CD4-positive, CD25-positive, alpha-beta regulatory T cell (primary cell): ENCODE data around the gene AP4M1. TPM values are rescaled to one million over a fixed set of nuclear protein-coding genes. Genes with fewer than 3 reads are reported as not detected.
A peak's percentile ranks its signal among the peaks of the same experiment; 100 is the strongest.

Source experiments
- ATAC-seq, 2 donors: fragments of 150-1000 bp; cut with Tn5 transposase; one replicate each; pipeline ENCODE4 v1.10.0; 2021; ENCODE audit warnings: low read depth in 2 of 2, moderate number of reproducible peaks in 2 of 2, moderate library complexity in 1 of 2
- DNase-seq, 3 donors: peaks; one replicate each; pipeline versions ENCODE4 v3.0.0 to v3.0.0-alpha.2; 2012 to 2022; ENCODE audit warnings: mixed read lengths in 1 of 3
- H3K27ac ChIP-seq: one replicate; pipeline ENCODE4 v1.7.0; 2013; ENCODE audit warnings: mild to moderate bottlenecking, low read length; ENCODE audit not compliant: insufficient read depth, poor library complexity, severe bottlenecking
- H3K27me3 ChIP-seq: one replicate; pipeline ENCODE4 v1.7.0; 2013; ENCODE audit warnings: low read length; ENCODE audit not compliant: control insufficient read depth, insufficient read depth
- H3K36me3 ChIP-seq: one replicate; pipeline ENCODE4 v1.7.0; 2013; ENCODE audit warnings: mild to moderate bottlenecking, low read length, moderate library complexity; ENCODE audit not compliant: control insufficient read depth, insufficient read depth
- H3K4me1 ChIP-seq: 2 replicates; pipeline ENCODE4 v1.7.0; 2013; ENCODE audit warnings: mild to moderate bottlenecking, low read length; ENCODE audit not compliant: insufficient read depth, control insufficient read depth, poor library complexity, severe bottlenecking
- H3K4me3 ChIP-seq: one replicate; pipeline ENCODE4 v1.7.0; 2013; ENCODE audit warnings: low read depth, mild to moderate bottlenecking, low read length, moderate library complexity
- H3K9me3 ChIP-seq, 2 experiments: 1 replicate in 1 of 2; 2 replicates in 1 of 2; pipeline ENCODE4 v1.7.0; 2013; ENCODE audit warnings: low read length in 2 of 2, mild to moderate bottlenecking in 1 of 2, moderate library complexity in 1 of 2; ENCODE audit not compliant: control insufficient read depth in 2 of 2
- H3K27ac Mint-ChIP-seq, 3 donors: one replicate each; pipeline ENCODE4 v1.8.0; 2020 to 2022; ENCODE audit warnings: mild to moderate bottlenecking in 3 of 3, mixed read lengths in 3 of 3, moderate library complexity in 2 of 3
- H3K27me3 Mint-ChIP-seq: one replicate; pipeline ENCODE4 v1.8.0; 2022; ENCODE audit warnings: mild to moderate bottlenecking, mixed read lengths
- H3K36me3 Mint-ChIP-seq: one replicate; pipeline ENCODE4 v1.8.0; 2020; ENCODE audit warnings: mixed read lengths
- H3K4me1 Mint-ChIP-seq, 4 donors: one replicate each; pipeline ENCODE4 v1.8.0; 2020 to 2022; ENCODE audit warnings: mixed read lengths in 4 of 4, mild to moderate bottlenecking in 1 of 4
- H3K4me3 Mint-ChIP-seq, 4 donors: one replicate each; pipeline ENCODE4 v1.8.0; 2020 to 2022; ENCODE audit warnings: mild to moderate bottlenecking in 4 of 4, mixed read lengths in 4 of 4, moderate library complexity in 3 of 4
- H3K9me3 Mint-ChIP-seq, 7 donors: one replicate each; pipeline ENCODE4 v1.8.0; 2020 to 2022; ENCODE audit warnings: mixed read lengths in 7 of 7, mild to moderate bottlenecking in 3 of 7, moderate library complexity in 2 of 7
- polyA plus RNA-seq, 4 donors: library from polyadenylated mRNA; unstranded; fragments of 300-500 nt; fragmentation: Illumina TruSeq; gene quantifications; one replicate each; pipeline ENCODE4 v1.2.3, GENCODE V29; 2021
- total RNA-seq: library from RNA; stranded (reverse); gene quantifications from one replicate; pipeline ENCODE4 v1.2.3, GENCODE V29; 2022

AP4M1 gene
- total and polyA plus RNA-seq, 5 donors from 2014 or later: 2.6 to 6.4 (median 4.3) TPM

DNA sequence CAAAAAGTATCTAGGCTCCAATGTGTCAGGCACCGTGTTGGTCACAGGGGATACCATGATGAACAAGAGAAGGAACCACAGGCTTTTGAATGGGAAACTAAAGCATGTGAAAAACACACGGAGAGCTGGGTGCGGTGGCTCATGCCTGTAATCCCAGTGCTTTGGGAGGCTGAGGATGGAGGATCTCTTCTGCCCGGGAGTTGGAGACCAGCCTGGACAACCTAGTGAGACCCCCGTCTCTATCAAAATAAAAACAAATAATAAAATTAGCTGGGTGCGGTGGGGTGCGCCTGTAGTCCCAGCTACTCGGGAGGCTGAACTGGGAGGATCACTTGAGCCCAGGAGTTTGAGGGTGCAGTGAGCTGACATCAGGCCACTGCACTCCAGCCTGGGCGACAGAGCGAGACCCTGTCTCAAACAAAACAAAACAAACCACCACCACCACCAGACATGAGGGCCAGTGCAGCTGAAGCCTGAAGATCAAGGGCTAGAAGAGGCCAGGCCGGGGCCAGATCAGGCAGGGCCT is 13.3 kb upstream of the AP4M1 start:
- ATAC-seq: peak in 1 of 2 donors; percentile 7
- Mint-ChIP-seq H3K4me1 (peaks cover 0 to 33% (median 15%) of the 10 kb centered on the region in 4 donors), H3K4me3 (peak overlapping the region; percentile 89 to 95 (median 94))

DNA sequence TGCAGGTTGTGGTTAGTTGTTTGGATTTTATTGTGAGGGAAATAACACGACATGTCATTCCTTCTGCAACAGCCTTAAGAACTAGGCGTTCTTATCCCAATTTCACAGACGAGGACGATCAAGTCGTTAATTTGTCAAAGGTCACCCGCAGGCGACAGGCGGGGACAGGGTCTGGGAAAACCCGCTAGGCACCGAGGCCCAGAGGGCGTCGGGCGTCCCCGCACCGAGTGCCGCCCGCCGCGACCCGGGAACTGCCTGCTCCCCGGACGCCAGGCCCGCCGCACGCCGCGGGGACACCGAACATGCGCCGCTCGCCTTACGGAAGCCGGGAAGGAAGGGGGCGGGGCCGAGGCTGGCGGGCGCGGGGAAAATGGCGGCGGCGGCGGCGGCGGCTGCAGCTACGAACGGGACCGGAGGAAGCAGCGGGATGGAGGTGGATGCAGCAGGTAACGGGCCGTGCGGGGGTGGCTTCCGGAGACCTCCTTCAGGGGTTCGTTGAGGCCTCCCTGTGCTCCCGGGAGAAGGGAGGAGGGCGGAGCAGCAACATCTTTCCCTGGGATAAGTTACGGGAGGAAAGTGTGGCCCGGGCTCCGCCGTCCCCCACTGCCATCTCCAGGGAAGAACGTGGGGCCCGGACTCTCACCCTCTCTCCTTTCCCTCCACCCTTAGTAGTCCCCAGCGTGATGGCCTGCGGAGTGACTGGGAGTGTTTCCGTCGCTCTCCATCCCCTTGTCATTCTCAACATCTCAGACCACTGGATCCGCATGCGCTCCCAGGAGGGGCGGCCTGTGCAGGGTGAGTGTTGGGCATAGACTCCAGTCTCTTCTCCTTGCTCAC is 12.6 kb upstream of the AP4M1 start, which contains the start of gene COPS6:
Gene COPS6 (plus strand): TSS at position 349 of the 837 bp plus-strand sequence. CDS start 22 bp downstream, at position 371.
- ATAC-seq (peak; percentile 76 to 80), DNase-seq (peak; percentile 81 to 86 (median 85))
- peaks cover 17% of the 10 kb centered on the region for H3K4me1 ChIP-seq
- no peaks in the 10 kb centered on the region for H3K27me3 ChIP-seq
- H3K4me1 Mint-ChIP-seq: peaks cover 0 to 35% (median 15%) of the 10 kb centered on the region in 4 donors
- H3K4me3 Mint-ChIP-seq: peak within 1 kb of the TSS; percentile 89 to 95 (median 94)
- peak within 1 kb of the TSS; percentile 54 to 94 (median 93) for H3K27ac Mint-ChIP-seq
- peaks cover 38% of the 10 kb centered on the region for H3K36me3 Mint-ChIP-seq
- H3K9me3 Mint-ChIP-seq: no peaks in the 10 kb centered on the region
- H3K9me3 ChIP-seq: no peaks in the 10 kb centered on the region
- H3K27me3 Mint-ChIP-seq: peaks cover 14% of the 10 kb centered on the region
- peaks cover 32% of the 10 kb centered on the region for H3K36me3 ChIP-seq
- H3K4me3 ChIP-seq: peak within 1 kb of the TSS; percentile 84
- peak within 1 kb of the TSS; percentile 86 for H3K27ac ChIP-seq

More for the DNA sequence above, 13.3 kb upstream of the AP4M1 start:
- Histone ChIP-seq H3K36me3 (peaks cover 25% of the 10 kb centered on the region), H3K9me3 (no peaks in the 10 kb centered on the region), H3K27ac (peak overlapping the region; percentile 86), H3K4me1 (peaks cover 17% of the 10 kb centered on the region), H3K27me3 (no peaks in the 10 kb centered on the region), H3K4me3 (peak overlapping the region; percentile 83)
- Mint-ChIP-seq H3K36me3 (peaks cover 31% of the 10 kb centered on the region), H3K9me3 (no peaks in the 10 kb centered on the region), H3K27me3 (peaks cover 14% of the 10 kb centered on the region), H3K27ac (peak overlapping the region in 2 of 3 donors; percentile 92 to 94)
- DNase-seq: no peak

DNA sequence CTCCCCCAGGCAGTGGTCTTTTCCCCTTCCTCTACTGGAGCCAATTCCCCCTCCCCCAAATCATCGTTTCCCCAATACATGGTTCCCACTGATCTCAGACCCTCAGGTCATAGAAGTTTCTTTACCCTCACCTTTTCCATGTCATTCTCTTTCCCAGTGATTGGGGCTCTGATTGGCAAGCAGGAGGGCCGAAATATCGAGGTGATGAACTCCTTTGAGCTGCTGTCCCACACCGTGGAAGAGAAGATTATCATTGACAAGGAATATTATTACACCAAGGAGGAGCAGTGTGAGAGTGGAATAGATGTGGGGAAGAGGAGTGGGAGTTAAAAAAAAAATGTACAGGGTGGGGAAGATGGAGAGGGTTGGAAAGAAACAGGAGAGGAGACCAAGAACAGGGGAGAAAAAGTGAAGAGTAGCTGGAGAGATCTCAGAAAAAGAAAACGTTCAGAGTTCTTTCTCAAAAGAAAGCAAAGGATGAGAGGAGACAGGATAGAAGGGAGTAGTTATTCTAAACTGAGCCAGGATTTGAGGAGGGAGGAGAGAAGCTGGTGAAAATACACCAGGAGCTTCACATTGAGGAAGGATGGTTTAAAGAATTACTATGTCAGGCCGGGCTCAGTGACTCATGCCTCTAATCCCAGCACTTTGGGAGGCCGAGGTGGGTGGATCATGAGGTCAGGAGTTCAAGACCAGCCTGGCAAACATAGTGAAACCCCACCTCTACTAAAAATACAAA is 11.8 kb upstream of the AP4M1 start:
- Mint-ChIP-seq H3K27me3 (peaks cover 14% of the 10 kb centered on the region), H3K4me1 (peaks cover 0 to 36% (median 14%) of the 10 kb centered on the region in 4 donors), H3K9me3 (no peaks in the 10 kb centered on the region), H3K36me3 (peaks cover 39% of the 10 kb centered on the region), H3K4me3 (peak overlapping the region; percentile 89 to 95 (median 94)), H3K27ac (peak overlapping the region; percentile 54 to 94 (median 93))
- Histone ChIP-seq H3K36me3 (peaks cover 39% of the 10 kb centered on the region), H3K4me1 (peaks cover 17% of the 10 kb centered on the region), H3K4me3 (peak overlapping the region; percentile 84), H3K9me3 (no peaks in the 10 kb centered on the region), H3K27ac (peak overlapping the region; percentile 86), H3K27me3 (no peaks in the 10 kb centered on the region)
- DNase-seq (no peak), ATAC-seq (no peak)

DNA sequence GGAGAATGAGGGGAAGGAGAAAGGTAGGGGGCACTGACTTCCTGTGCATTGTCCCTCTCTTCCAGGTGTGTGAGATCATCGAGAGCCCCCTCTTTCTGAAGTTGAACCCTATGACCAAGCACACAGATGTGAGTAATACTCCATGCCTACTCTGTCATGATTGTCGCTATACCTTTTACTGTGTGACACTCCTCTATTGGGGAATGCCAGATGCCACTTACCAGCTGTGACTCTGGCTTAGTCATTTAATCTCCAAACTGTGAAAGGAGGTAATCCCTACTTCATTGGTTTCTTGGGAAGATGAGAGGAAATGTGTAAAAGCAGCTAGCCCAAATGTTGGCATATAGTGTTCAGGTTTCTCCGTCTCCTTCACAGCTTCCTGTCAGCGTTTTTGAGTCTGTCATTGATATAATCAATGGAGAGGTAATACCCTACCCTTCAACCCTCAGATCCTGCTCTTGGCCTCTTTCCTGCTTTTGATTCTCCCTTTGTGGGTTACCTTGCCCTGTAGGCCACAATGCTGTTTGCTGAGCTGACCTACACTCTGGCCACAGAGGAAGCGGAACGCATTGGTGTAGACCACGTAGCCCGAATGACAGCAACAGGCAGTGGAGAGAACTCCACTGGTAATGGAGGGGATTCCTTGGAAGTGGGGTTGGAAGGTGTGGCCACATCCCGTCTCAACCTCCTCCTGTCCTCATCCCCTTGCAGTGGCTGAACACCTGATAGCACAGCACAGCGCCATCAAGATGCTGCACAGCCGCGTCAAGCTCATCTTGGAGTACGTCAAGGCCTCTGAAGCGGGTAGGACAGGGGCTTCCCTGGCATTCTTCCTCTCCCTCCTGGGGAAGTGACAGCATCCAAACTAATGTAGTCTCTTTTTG is 10.7 kb upstream of the AP4M1 start:
- Mint-ChIP-seq H3K27ac (peak overlapping the region in 1 of 3 donors; percentile 56), H3K9me3 (no peaks in the 10 kb centered on the region), H3K4me1 (peaks cover 0 to 42% (median 12%) of the 10 kb centered on the region in 4 donors), H3K27me3 (peaks cover 10% of the 10 kb centered on the region), H3K36me3 (peaks cover 47% of the 10 kb centered on the region), H3K4me3 (peak overlapping the region; percentile 89 to 95 (median 94))
- Histone ChIP-seq H3K36me3 (peaks cover 50% of the 10 kb centered on the region), H3K4me3 (no peak overlapping the region), H3K4me1 (peaks cover 17% of the 10 kb centered on the region), H3K27me3 (no peaks in the 10 kb centered on the region), H3K27ac (no peak overlapping the region), H3K9me3 (no peaks in the 10 kb centered on the region)
- DNase-seq (no peak), ATAC-seq (no peak)

DNA sequence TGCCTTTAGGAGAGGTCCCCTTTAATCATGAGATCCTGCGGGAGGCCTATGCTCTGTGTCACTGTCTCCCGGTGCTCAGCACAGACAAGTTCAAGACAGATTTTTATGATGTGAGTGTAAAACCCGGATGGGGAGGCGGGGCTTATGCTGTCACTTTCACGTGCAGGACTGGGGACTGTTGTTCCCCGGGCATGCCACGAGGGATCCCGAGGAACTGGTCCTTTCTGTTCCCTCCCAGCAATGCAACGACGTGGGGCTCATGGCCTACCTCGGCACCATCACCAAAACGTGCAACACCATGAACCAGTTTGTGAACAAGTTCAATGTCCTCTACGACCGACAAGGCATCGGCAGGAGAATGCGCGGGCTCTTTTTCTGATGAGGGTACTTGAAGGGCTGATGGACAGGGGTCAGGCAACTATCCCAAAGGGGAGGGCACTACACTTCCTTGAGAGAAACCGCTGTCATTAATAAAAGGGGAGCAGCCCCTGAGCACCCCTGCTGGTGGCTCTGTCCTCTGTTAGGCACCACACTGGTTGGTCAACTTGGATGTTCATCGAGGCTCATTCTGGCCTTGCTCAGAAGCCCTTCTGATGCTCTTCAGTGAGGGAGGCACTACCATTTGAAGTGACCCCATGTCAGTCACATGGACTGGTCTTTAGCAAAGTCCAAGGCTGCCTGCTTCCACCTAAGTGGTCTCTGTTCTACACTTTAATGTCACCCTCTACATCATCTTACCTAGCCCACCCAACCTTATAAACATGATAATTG is 9.8 kb upstream of the AP4M1 start:
- Mint-ChIP-seq H3K4me1 (peaks cover 0 to 44% (median 12%) of the 10 kb centered on the region in 4 donors), H3K36me3 (peaks cover 52% of the 10 kb centered on the region), H3K27ac (peak overlapping the region in 2 of 3 donors; percentile 44 to 69), H3K27me3 (peaks cover 10% of the 10 kb centered on the region), H3K9me3 (no peaks in the 10 kb centered on the region), H3K4me3 (peak overlapping the region; percentile 26 to 95 (median 48))
- H3K36me3 ChIP-seq: peaks cover 58% of the 10 kb centered on the region
- H3K4me1 ChIP-seq: peaks cover 17% of the 10 kb centered on the region
- no peaks in the 10 kb centered on the region for H3K9me3 ChIP-seq
- no peak overlapping the region for H3K4me3 ChIP-seq
- DNase-seq (peak in 1 of 3 donors; percentile 13), ATAC-seq (no peak)
- H3K27ac ChIP-seq: no peak overlapping the region
- no peaks in the 10 kb centered on the region for H3K27me3 ChIP-seq

DNA sequence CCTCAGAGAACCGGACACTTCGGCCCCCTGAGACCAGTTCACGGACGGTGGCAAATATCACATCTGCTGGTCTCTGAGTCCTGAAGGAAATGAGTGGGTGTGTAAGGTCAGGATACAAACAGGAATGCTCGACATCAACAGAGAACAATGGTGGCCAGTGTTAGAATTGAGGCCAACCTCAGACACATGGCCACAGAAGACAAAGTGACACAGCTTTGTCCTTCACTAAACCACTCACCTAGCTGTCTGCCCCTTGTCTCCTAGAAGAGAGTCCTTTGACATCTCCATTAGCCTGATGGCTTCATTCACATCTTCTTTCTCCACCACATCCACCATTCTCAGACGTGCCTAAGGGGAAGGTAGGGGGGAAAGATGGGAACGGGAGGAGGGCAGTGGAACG is 8.4 kb upstream of the AP4M1 start:
- Mint-ChIP-seq H3K4me1 (peaks cover 0 to 49% (median 14%) of the 10 kb centered on the region in 4 donors), H3K9me3 (no peaks in the 10 kb centered on the region), H3K27me3 (peaks cover 5% of the 10 kb centered on the region), H3K36me3 (peaks cover 63% of the 10 kb centered on the region), H3K27ac (no peak overlapping the region), H3K4me3 (peak overlapping the region in 1 of 4 donors; percentile 66)
- H3K9me3 ChIP-seq: no peaks in the 10 kb centered on the region
- no peak for DNase-seq
- no peak for ATAC-seq
- H3K27ac ChIP-seq: no peak overlapping the region
- H3K4me3 ChIP-seq: no peak overlapping the region
- H3K4me1 ChIP-seq: peaks cover 15% of the 10 kb centered on the region
- H3K27me3 ChIP-seq: no peaks in the 10 kb centered on the region
- peaks cover 72% of the 10 kb centered on the region for H3K36me3 ChIP-seq
